Measurements from ENCODE around the gene SORBS1.

The SORBS1 gene

GRCh38 chr10:95578619-95579018 lies 17.4 kb upstream of the SORBS1 start:
- H4K8ac ChIP-seq (ENCODE audit: low read depth, low read length): no peak overlapping the region
- H3K9ac ChIP-seq (ENCODE audit: low read length): no peak overlapping the region
- no peak overlapping the region for H4K5ac ChIP-seq (ENCODE audit: low read length)
- H2BK120ac ChIP-seq (ENCODE audit: low read depth, low read length): no peak overlapping the region
- no peak overlapping the region for H2BK5ac ChIP-seq (ENCODE audit: low read length)
- H3K23ac ChIP-seq (ENCODE audit: low read length): no peak overlapping the region
- H3K4me2 ChIP-seq (ENCODE audit: low read length): no peak overlapping the region
- H3K36me3 ChIP-seq (ENCODE audit: control insufficient read depth, insufficient read depth, low read length): no peaks in the 10 kb centered on the region
- no peak overlapping the region for H3K27ac ChIP-seq (ENCODE audit: low read depth, low read length)
- H3K4me3 ChIP-seq (ENCODE audit: low read length): no peak overlapping the region
- H3K18ac ChIP-seq (ENCODE audit: low read length): no peak overlapping the region
- no peaks in the 10 kb centered on the region for H3K79me1 ChIP-seq (ENCODE audit: low read length)
- H2BK15ac ChIP-seq (replicated peaks; ENCODE audit: low read depth): no peak overlapping the region
- DNase-seq: no peak
- H3K4ac ChIP-seq (ENCODE audit: low read depth, low read length): no peak overlapping the region
- no peak overlapping the region for H3K56ac ChIP-seq (ENCODE audit: low read length)
- no CpG with 5 or more reads among the region's 2 CpGs for WGBS (ENCODE audit: extremely low coverage, insufficient coverage, low lambda C conversion rate)
- H3K4me1 ChIP-seq (ENCODE audit: control insufficient read depth, low read depth, low read length): no peaks in the 10 kb centered on the region
- no peak overlapping the region for H2AK5ac ChIP-seq (ENCODE audit: low read length)
- H3K79me2 ChIP-seq (ENCODE audit: control insufficient read depth, insufficient read depth, low read length): no peaks in the 10 kb centered on the region
- H3K27me3 ChIP-seq (ENCODE audit: insufficient read depth, low read length, poor library complexity): no peaks in the 10 kb centered on the region

GRCh38 chr10:95574649-95575365 lies 13.6 kb upstream of the SORBS1 start:
- no peaks in the 10 kb centered on the region for H3K79me1 ChIP-seq (ENCODE audit: low read length)
- H3K9ac ChIP-seq (ENCODE audit: low read length): no peak overlapping the region

DNA sequence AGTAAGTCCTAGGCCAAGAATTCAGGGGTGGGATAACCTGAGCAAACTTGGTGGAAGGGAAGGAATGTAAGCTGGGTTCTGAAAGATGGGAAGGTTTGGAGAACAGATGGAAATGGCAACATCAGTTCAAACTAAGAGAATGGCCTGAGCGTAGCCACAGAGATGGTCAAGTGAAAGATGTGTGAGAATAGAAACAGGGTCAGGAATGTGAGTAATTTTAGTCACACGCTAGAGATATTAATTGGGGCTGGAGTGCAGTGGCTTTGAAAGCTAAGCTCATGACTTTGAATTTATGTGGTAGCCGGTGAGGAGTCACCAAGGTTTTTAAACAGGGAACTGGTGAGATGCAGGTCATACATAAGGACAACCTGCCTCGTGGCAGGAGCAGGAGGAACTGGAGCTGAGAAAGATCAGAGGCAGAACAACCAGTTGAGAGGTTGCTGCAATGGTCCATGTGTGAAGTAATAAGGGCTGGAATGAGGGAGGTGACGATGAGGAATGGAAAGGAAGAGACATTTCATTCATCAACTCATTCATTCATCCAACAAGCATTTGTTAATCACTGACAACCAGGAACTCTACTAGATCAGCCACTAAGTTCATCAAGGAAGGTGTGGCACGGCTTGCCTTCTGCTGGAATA lies 12.9 kb upstream of the SORBS1 start:
- H3K36me3 ChIP-seq (ENCODE audit: control insufficient read depth, insufficient read depth, low read length): no peaks in the 10 kb centered on the region
- no peak for DNase-seq
- H2BK120ac ChIP-seq (ENCODE audit: low read depth, low read length): no peak overlapping the region
- no peaks in the 10 kb centered on the region for H3K79me2 ChIP-seq (ENCODE audit: control insufficient read depth, insufficient read depth, low read length)
- H3K27me3 ChIP-seq (ENCODE audit: insufficient read depth, low read length, poor library complexity): no peaks in the 10 kb centered on the region
- no peak overlapping the region for H3K18ac ChIP-seq (ENCODE audit: low read length)
- no peak overlapping the region for H4K5ac ChIP-seq (ENCODE audit: low read length)
- H3K79me1 ChIP-seq (ENCODE audit: low read length): no peaks in the 10 kb centered on the region
- H3K27ac ChIP-seq (ENCODE audit: low read depth, low read length): no peak overlapping the region
- no CpG with 5 or more reads among the region's 6 CpGs for WGBS (ENCODE audit: extremely low coverage, insufficient coverage, low lambda C conversion rate)
- no peaks in the 10 kb centered on the region for H3K4me1 ChIP-seq (ENCODE audit: control insufficient read depth, low read depth, low read length)
- H2AK5ac ChIP-seq (ENCODE audit: low read length): no peak overlapping the region
- no peak overlapping the region for H2BK15ac ChIP-seq (replicated peaks; ENCODE audit: low read depth)
- H2BK5ac ChIP-seq (ENCODE audit: low read length): no peak overlapping the region
- H4K8ac ChIP-seq (ENCODE audit: low read depth, low read length): no peak overlapping the region
- no peak overlapping the region for H3K9ac ChIP-seq (ENCODE audit: low read length)
- no peak overlapping the region for H3K56ac ChIP-seq (ENCODE audit: low read length)
- H3K23ac ChIP-seq (ENCODE audit: low read length): no peak overlapping the region
- no peak overlapping the region for H3K4ac ChIP-seq (ENCODE audit: low read depth, low read length)
- H3K4me2 ChIP-seq (ENCODE audit: low read length): no peak overlapping the region
- no peak overlapping the region for H3K4me3 ChIP-seq (ENCODE audit: low read length)

More at GRCh38 chr10:95574649-95575365, 13.6 kb upstream of the SORBS1 start:
- Histone ChIP-seq H3K18ac (ENCODE audit: low read length) (no peak overlapping the region), H3K79me2 (ENCODE audit: control insufficient read depth, insufficient read depth, low read length) (no peaks in the 10 kb centered on the region), H3K27ac (ENCODE audit: low read depth, low read length) (no peak overlapping the region), H2BK5ac (ENCODE audit: low read length) (no peak overlapping the region), H3K27me3 (ENCODE audit: insufficient read depth, low read length, poor library complexity) (no peaks in the 10 kb centered on the region), H3K56ac (ENCODE audit: low read length) (no peak overlapping the region), H3K4ac (ENCODE audit: low read depth, low read length) (no peak overlapping the region), H3K4me1 (ENCODE audit: control insufficient read depth, low read depth, low read length) (no peaks in the 10 kb centered on the region), H2BK120ac (ENCODE audit: low read depth, low read length) (no peak overlapping the region), H3K23ac (ENCODE audit: low read length) (no peak overlapping the region), H3K4me2 (ENCODE audit: low read length) (no peak overlapping the region), H4K8ac (ENCODE audit: low read depth, low read length) (no peak overlapping the region), H4K5ac (ENCODE audit: low read length) (no peak overlapping the region), H3K4me3 (ENCODE audit: low read length) (no peak overlapping the region), H2BK15ac (replicated peaks; ENCODE audit: low read depth) (no peak overlapping the region), H2AK5ac (ENCODE audit: low read length) (no peak overlapping the region), H3K36me3 (ENCODE audit: control insufficient read depth, insufficient read depth, low read length) (no peaks in the 10 kb centered on the region)
- DNase-seq: no peak
- no CpG with 5 or more reads among the region's 11 CpGs for WGBS (ENCODE audit: extremely low coverage, insufficient coverage, low lambda C conversion rate)

GRCh38 chr10:95573527-95573926 lies 12.4 kb upstream of the SORBS1 start:
- Histone ChIP-seq H2AK5ac (ENCODE audit: low read length) (no peak overlapping the region), H4K5ac (ENCODE audit: low read length) (no peak overlapping the region), H3K18ac (ENCODE audit: low read length) (no peak overlapping the region), H2BK15ac (replicated peaks; ENCODE audit: low read depth) (no peak overlapping the region), H2BK5ac (ENCODE audit: low read length) (no peak overlapping the region), H3K79me2 (ENCODE audit: control insufficient read depth, insufficient read depth, low read length) (no peaks in the 10 kb centered on the region), H3K79me1 (ENCODE audit: low read length) (no peaks in the 10 kb centered on the region), H3K4me3 (ENCODE audit: low read length) (no peak overlapping the region), H3K56ac (ENCODE audit: low read length) (no peak overlapping the region), H3K36me3 (ENCODE audit: control insufficient read depth, insufficient read depth, low read length) (no peaks in the 10 kb centered on the region), H3K4ac (ENCODE audit: low read depth, low read length) (no peak overlapping the region), H3K27ac (ENCODE audit: low read depth, low read length) (no peak overlapping the region), H3K23ac (ENCODE audit: low read length) (no peak overlapping the region), H3K27me3 (ENCODE audit: insufficient read depth, low read length, poor library complexity) (no peaks in the 10 kb centered on the region), H3K9ac (ENCODE audit: low read length) (no peak overlapping the region), H3K4me1 (ENCODE audit: control insufficient read depth, low read depth, low read length) (no peaks in the 10 kb centered on the region), H2BK120ac (ENCODE audit: low read depth, low read length) (no peak overlapping the region), H3K4me2 (ENCODE audit: low read length) (no peak overlapping the region), H4K8ac (ENCODE audit: low read depth, low read length) (no peak overlapping the region)
- no peak for DNase-seq
- no CpG with 5 or more reads among the region's 3 CpGs for WGBS (ENCODE audit: extremely low coverage, insufficient coverage, low lambda C conversion rate)

DNA sequence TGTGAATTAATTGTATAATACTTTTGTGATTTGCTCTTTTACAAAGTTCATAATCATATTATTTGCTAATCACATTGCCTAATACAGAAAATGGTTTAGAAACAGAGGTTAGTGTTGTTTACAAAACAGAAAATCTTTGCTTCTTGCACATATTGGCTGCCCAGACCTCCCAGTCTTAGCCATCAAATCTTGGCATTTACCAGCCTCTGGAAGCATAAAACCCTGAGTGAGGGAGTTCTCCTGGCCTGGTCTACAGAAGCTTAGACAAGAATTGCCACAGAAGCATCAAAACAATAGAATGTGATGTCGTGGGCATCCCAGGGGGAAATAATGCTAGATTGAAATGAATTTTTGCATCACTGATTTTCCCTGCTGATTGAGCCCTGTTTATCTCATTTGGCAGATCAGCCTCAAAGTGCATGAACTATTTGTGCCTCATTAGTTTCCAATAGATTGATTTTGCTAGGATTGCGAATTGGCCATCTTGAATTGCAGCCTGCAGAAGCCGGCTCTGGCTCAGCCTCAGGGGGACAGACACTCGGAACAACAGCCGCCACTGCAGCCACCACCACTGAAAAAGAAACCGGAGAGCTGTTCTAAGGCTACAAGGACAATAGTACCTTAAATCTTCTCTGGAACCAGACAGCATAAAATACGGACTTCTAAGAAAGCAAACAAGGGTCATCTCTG lies 11.1 kb upstream of the SORBS1 start:
- H3K18ac ChIP-seq (ENCODE audit: low read length): no peak overlapping the region
- no peak overlapping the region for H2BK5ac ChIP-seq (ENCODE audit: low read length)
- no peaks in the 10 kb centered on the region for H3K79me1 ChIP-seq (ENCODE audit: low read length)
- H2BK15ac ChIP-seq (replicated peaks; ENCODE audit: low read depth): no peak overlapping the region
- no peak overlapping the region for H3K9ac ChIP-seq (ENCODE audit: low read length)
- H3K4me3 ChIP-seq (ENCODE audit: low read length): no peak overlapping the region
- H3K27ac ChIP-seq (ENCODE audit: low read depth, low read length): no peak overlapping the region
- no CpG with 5 or more reads among the region's 7 CpGs for WGBS (ENCODE audit: extremely low coverage, insufficient coverage, low lambda C conversion rate)
- H2BK120ac ChIP-seq (ENCODE audit: low read depth, low read length): no peak overlapping the region
- H3K27me3 ChIP-seq (ENCODE audit: insufficient read depth, low read length, poor library complexity): no peaks in the 10 kb centered on the region
- H3K4ac ChIP-seq (ENCODE audit: low read depth, low read length): no peak overlapping the region
- H3K56ac ChIP-seq (ENCODE audit: low read length): no peak overlapping the region
- H3K79me2 ChIP-seq (ENCODE audit: control insufficient read depth, insufficient read depth, low read length): no peaks in the 10 kb centered on the region
- no peak overlapping the region for H2AK5ac ChIP-seq (ENCODE audit: low read length)
- H3K4me2 ChIP-seq (ENCODE audit: low read length): no peak overlapping the region
- H3K23ac ChIP-seq (ENCODE audit: low read length): no peak overlapping the region
- no peak overlapping the region for H4K8ac ChIP-seq (ENCODE audit: low read depth, low read length)
- H3K36me3 ChIP-seq (ENCODE audit: control insufficient read depth, insufficient read depth, low read length): no peaks in the 10 kb centered on the region
- no peak for DNase-seq
- H4K5ac ChIP-seq (ENCODE audit: low read length): no peak overlapping the region
- no peaks in the 10 kb centered on the region for H3K4me1 ChIP-seq (ENCODE audit: control insufficient read depth, low read depth, low read length)

Measured in mesendoderm (in vitro differentiated cells).